Duodenal mucosa (tissue), 2 donors: Measurements from ENCODE around the gene FHOD3.

Source experiments
- H3K27ac ChIP-seq: one replicate; pipeline ENCODE4 v1.7.0; 2013; ENCODE audit warnings: low read depth, low read length
- H3K27me3 ChIP-seq, 2 donors: one replicate each; pipeline ENCODE4 v1.7.0; 2013; ENCODE audit warnings: low read length in 2 of 2, control low read depth in 1 of 2; ENCODE audit not compliant: insufficient read depth in 2 of 2, control insufficient read depth in 1 of 2
- H3K36me3 ChIP-seq, 2 donors: one replicate each; pipeline ENCODE4 v1.7.0; 2013; ENCODE audit warnings: low read length in 2 of 2, control low read depth in 1 of 2; ENCODE audit not compliant: insufficient read depth in 2 of 2, control insufficient read depth in 1 of 2
- H3K4me1 ChIP-seq, 2 donors: one replicate each; pipeline ENCODE4 v1.7.0; 2013; ENCODE audit warnings: low read length in 2 of 2, control low read depth in 1 of 2; ENCODE audit not compliant: insufficient read depth in 2 of 2, control insufficient read depth in 1 of 2
- H3K4me3 ChIP-seq, 2 donors: one replicate each; pipeline ENCODE4 v1.7.0; 2013; ENCODE audit warnings: low read length in 2 of 2, low read depth in 1 of 2
- H3K9ac ChIP-seq, 2 donors: one replicate each; pipeline ENCODE4 v1.7.0; 2013; ENCODE audit warnings: low read length in 2 of 2, low read depth in 1 of 2
- H3K9me3 ChIP-seq, 2 donors: one replicate each; pipeline ENCODE4 v1.7.0; 2013; ENCODE audit warnings: low read length in 2 of 2, control low read depth in 1 of 2; ENCODE audit not compliant: control insufficient read depth in 1 of 2

Gene FHOD3

DNA sequence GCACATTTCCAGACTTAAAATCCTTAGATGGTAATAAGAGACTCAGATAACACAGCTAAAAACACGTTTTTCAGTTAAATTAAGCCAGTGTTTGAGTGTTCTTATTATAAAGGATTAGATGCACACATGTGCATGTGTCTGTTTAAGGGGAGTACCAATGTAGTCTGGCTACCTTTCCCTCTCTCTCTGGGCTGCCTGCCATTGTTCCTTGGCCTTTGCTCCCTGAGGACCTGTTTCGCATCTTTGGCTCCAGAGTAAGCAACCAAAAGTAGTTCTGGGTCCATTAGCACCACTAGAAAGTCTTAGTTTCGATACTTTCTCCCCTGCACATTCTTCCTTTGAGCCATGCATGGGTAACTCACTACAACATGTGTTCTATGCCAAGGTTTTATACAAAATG is 303.0 kb downstream of the FHOD3 start:
- Histone ChIP-seq H3K27ac (no peak overlapping the region), H3K36me3 (no peaks in the 10 kb centered on the region), H3K4me1 (peaks cover 3 to 6% of the 10 kb centered on the region in 2 donors), H3K9me3 (no peaks in the 10 kb centered on the region), H3K9ac (no peak overlapping the region), H3K4me3 (no peak overlapping the region), H3K27me3 (no peaks in the 10 kb centered on the region)

DNA sequence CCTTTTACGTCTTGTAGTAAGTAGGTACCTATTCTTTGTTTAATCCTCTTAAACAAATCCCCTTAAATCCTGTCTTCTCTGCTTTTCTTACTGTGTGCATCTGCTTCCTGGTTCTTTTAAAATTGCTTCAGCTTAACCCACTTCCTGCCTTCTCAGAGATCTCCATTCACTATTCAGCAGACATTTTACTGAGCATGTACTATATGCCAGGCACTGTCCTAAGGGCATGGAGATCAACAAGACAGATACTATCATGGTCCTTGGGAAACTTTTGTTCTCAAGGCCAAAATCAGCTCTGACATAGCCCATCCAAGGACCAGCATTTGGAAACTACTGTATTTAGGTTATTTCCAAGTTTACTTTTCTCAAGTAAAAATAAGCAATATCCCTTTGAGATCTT is 303.8 kb downstream of the FHOD3 start:
- Histone ChIP-seq H3K27me3 (no peaks in the 10 kb centered on the region), H3K4me1 (peaks cover 3 to 6% of the 10 kb centered on the region in 2 donors), H3K4me3 (no peak overlapping the region), H3K9ac (no peak overlapping the region), H3K36me3 (no peaks in the 10 kb centered on the region), H3K27ac (no peak overlapping the region), H3K9me3 (no peaks in the 10 kb centered on the region)

DNA sequence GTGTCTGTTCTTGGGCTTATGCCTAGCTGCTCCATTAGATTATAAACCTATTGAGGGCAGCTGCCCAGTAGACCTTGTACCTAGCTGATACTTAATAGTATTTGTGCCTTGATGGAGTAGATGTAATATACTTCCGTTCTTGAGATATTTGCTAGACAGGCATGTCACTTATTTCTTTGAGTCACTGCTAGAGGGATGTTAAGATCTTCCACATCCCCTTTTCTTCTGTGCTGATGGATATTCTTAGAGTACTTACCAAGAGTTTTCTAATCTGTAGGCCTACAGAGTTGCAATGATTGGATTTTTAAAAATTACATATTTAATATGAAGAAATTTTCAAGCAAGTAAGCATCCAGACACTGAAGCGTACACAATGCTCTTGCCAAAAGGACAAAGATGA is 304.6 kb downstream of the FHOD3 start:
- Histone ChIP-seq H3K9me3 (no peaks in the 10 kb centered on the region), H3K27me3 (no peaks in the 10 kb centered on the region), H3K4me3 (no peak overlapping the region), H3K36me3 (no peaks in the 10 kb centered on the region), H3K9ac (no peak overlapping the region), H3K4me1 (peaks cover 3 to 6% of the 10 kb centered on the region in 2 donors), H3K27ac (no peak overlapping the region)

DNA sequence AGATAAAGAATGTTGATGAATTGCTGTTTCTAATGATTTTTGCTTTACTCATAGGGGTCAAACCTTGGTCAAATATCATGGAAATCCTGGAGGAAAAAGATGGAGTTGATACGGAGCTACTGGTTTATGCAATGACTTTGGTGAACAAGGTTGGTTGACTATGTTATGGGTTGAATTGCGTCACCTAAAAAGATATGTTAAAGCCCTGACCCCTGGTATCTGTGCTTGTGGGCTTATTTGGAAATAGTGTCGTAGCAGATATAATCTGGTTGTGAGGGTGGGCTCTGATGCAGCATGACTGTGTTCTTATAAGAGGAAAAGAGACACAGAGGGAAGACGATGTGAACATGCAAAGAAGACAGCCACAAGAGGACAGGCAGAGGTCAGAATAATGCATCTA is 305.1 kb downstream of the FHOD3 start:
- H3K27me3 ChIP-seq = no peaks in the 10 kb centered on the region
- H3K36me3 ChIP-seq = no peaks in the 10 kb centered on the region
- H3K4me1 ChIP-seq = peaks cover 3 to 7% of the 10 kb centered on the region in 2 donors
- H3K4me3 ChIP-seq = no peak overlapping the region
- H3K9me3 ChIP-seq = no peaks in the 10 kb centered on the region
- no peak overlapping the region for H3K9ac ChIP-seq
- no peak overlapping the region for H3K27ac ChIP-seq

DNA sequence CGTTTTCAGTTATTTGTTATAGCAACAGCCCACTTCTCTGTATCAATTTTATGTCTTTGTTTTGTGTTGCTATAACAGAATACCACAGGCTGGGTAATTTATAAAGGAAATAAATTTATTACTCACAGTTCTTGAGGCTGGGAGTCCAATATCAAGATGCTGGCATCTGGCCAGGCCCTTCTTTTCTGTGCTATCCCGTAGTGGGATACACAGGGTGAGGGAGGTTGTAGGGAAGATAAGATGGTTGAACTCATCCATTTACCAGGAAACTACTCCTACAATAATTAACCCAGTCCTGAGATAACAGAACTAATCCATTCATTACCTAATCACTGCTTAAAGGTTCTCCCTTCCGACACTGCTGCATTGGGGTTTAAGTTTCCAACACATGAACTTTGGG is 310.6 kb downstream of the FHOD3 start:
- no peak overlapping the region for H3K27ac ChIP-seq
- H3K4me1 ChIP-seq = peaks cover 12 to 18% of the 10 kb centered on the region in 2 donors
- no peaks in the 10 kb centered on the region for H3K9me3 ChIP-seq
- H3K36me3 ChIP-seq = no peaks in the 10 kb centered on the region
- H3K9ac ChIP-seq = no peak overlapping the region
- H3K27me3 ChIP-seq = no peaks in the 10 kb centered on the region
- H3K4me3 ChIP-seq = no peak overlapping the region

DNA sequence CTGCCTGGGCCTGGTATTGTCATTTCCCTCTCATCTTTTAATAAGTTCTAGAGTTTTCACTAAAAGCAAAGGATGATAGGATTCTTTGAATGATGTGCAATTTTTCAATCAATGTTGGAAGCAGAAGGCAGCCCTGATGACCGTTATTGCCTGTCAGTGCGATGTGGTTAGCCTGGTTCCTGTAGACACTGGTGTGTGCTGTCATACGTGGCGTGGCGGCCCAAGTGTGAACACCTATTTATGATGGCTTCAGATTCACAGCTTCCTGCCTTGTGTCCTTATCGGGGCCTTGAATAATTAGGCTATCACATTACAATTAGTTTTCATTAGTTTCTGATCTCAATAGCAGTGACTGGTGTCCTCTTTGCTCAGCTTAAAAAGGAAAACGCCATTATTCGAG is 312.7 kb downstream of the FHOD3 start:
- no peaks in the 10 kb centered on the region for H3K9me3 ChIP-seq
- H3K27me3 ChIP-seq = no peaks in the 10 kb centered on the region
- no peaks in the 10 kb centered on the region for H3K36me3 ChIP-seq
- H3K4me3 ChIP-seq = no peak overlapping the region
- no peak overlapping the region for H3K9ac ChIP-seq
- no peak overlapping the region for H3K27ac ChIP-seq
- peaks cover 12 to 14% of the 10 kb centered on the region in 2 donors for H3K4me1 ChIP-seq

DNA sequence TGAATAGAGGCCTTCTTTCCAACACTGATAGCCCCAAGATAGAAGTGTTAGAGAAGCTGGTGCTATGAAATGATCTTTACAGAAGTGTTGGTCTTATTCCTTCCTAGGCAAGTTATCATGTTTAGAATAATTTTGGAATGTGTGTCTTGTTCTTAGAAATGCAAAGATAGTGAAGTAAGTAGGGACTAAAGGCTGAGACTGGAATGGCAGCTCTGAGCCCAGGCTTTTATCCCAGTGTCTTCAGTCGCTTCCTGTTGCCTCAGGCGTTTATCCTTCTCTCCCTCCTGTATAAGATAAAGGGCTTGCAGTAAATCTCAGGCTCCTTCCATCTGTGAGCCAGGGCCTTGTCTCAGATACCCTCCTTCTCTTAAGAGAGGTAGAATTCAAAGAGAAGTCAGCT is 313.1 kb downstream of the FHOD3 start:
- Histone ChIP-seq H3K4me3 (no peak overlapping the region), H3K27ac (no peak overlapping the region), H3K36me3 (no peaks in the 10 kb centered on the region)

DNA sequence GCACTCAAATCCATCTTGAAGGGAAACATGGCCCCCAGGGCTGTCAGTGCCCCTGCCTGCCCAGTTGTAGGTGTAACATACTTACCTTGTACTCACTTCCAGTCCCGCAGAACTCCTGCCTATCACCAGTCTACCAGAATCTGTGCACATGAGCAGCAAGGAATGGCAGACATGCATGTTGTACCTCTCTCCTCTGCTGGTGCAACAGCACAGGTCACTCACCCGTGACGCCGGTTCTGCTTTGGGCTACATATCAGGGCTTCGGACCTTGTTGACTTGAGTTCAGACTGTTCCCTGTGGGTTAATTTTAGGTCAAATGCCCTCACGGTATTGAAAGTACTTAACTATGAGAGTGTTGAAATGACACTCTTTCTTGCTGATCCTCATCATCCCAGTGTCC is 315.6 kb downstream of the FHOD3 start:
- Histone ChIP-seq H3K36me3 (no peaks in the 10 kb centered on the region), H3K27me3 (no peaks in the 10 kb centered on the region), H3K4me3 (no peak overlapping the region), H3K9me3 (no peaks in the 10 kb centered on the region), H3K9ac (no peak overlapping the region), H3K27ac (no peak overlapping the region), H3K4me1 (peaks cover 7 to 10% of the 10 kb centered on the region in 2 donors)

More for the DNA sequence above, 313.1 kb downstream of the FHOD3 start:
- H3K9me3 ChIP-seq = no peaks in the 10 kb centered on the region
- no peak overlapping the region for H3K9ac ChIP-seq
- peaks cover 12 to 14% of the 10 kb centered on the region in 2 donors for H3K4me1 ChIP-seq
- H3K27me3 ChIP-seq = no peaks in the 10 kb centered on the region

DNA sequence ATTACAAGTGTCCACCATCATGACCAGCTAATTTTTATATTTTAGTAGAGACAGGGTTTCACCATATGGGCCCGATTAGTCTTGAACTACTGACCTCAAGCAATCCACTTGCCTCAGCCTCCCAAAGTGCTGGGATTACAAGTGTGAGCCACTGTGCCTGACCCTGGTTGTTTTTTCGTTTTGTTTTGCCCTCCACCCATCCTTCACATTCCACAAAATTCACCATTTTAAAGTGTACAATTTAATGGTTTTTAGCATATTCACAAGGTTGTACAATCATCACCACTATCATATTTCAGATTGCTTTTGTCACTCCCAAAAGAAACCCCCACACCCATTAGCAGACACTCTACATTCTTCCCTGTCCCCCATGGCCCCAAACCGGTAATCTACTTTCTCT is 316.3 kb downstream of the FHOD3 start:
- Histone ChIP-seq H3K9ac (no peak overlapping the region), H3K4me3 (no peak overlapping the region), H3K4me1 (peaks cover 5 to 6% of the 10 kb centered on the region in 2 donors), H3K9me3 (no peaks in the 10 kb centered on the region), H3K27ac (no peak overlapping the region), H3K36me3 (no peaks in the 10 kb centered on the region), H3K27me3 (no peaks in the 10 kb centered on the region)

DNA sequence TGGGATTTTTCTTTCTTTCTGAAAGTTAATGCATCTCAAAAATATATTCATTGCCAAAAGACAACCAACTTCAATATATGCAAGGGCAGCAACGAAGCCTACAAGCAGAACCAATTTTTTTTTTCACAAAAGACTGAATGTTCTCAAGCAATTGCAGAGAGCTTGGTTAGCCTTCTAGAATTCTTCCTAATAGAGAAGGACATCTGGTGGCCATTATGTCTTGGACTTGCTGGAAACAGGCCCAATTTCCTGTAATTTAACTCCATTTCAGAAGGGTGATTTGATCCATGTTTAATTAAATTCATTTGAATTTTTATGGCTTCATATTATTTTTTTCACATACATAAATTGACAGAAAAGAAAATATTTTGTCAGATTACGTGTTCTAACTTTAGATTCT is 323.3 kb downstream of the FHOD3 start:
- no peaks in the 10 kb centered on the region for H3K27me3 ChIP-seq
- H3K4me1 ChIP-seq = no peaks in the 10 kb centered on the region
- H3K27ac ChIP-seq = no peak overlapping the region

DNA sequence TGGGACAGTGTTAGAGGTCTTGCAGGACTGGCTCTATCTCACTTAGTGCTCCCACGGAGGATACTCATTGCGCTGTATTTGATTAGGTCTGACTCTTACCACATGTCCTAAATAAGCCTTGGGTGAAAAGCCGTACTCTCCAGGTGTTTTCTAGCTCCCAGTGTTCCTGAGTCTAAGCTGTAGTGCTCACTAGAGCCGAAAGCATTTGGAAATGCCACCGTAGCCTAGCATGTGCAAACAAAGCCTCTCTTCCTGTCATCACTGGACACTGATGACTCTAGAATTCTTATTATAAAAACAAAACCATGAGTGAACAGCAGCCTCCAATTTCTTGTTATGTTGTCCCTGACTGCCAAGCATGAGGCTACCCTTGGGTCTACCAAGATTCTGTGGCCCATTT is 325.1 kb downstream of the FHOD3 start:
- H3K9ac ChIP-seq = no peak overlapping the region
- no peak overlapping the region for H3K4me3 ChIP-seq
- no peaks in the 10 kb centered on the region for H3K36me3 ChIP-seq
- H3K9me3 ChIP-seq = no peaks in the 10 kb centered on the region
- H3K4me1 ChIP-seq = no peaks in the 10 kb centered on the region
- no peaks in the 10 kb centered on the region for H3K27me3 ChIP-seq
- H3K27ac ChIP-seq = no peak overlapping the region

More for the DNA sequence above, 323.3 kb downstream of the FHOD3 start:
- Histone ChIP-seq H3K36me3 (no peaks in the 10 kb centered on the region), H3K9me3 (no peaks in the 10 kb centered on the region), H3K4me3 (no peak overlapping the region), H3K9ac (no peak overlapping the region)
